HG03558 (cell line): ENCODE results near the gene SNX24.
"Not testable (repeated sequence)": the region's sequence is repeated elsewhere in the genome, so short reads cannot be mapped to it uniquely, and the experiment has no call there.

ENCODE experiments used
- ATAC-seq: cut with Tn5 transposase; IDR thresholded peaks from one replicate; pipeline ENCODE4 v1.9.1; 2021; ENCODE audit warnings: moderate number of reproducible peaks; ENCODE audit not compliant: unreplicated experiment; ENCODE audit errors: extremely low read depth

Gene SNX24

DNA sequence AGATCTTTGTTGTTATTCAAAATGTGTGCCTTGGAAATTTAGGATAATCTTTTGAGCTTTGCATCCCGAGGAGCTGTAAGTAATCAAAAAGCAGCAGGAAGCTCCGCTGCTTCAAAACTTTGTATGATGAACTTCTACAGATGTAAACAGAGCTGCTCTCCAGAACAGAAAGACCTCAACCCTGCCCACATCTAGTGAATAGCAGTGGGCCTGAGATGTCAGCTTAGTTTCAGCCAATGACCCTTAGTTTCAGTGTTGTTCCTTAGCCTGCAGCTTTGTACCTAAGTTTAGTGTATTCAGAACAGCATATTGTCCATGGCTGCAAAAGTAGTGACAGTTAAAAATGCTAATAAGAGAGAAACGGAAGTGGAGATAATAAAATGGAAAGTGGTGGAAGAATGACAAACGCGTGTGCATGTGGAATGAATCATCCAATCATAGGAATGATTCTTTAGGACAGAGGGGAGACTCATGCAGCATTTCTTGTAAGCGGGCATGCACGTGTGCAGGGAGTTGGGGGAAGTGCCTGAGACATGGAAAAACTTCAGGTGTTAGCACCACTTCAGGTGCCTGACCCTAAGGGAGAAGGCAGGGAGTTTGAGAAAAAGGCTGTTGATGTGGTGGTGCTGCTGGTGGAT, 24.9 kb downstream of the SNX24 start:
- no peak for ATAC-seq

DNA sequence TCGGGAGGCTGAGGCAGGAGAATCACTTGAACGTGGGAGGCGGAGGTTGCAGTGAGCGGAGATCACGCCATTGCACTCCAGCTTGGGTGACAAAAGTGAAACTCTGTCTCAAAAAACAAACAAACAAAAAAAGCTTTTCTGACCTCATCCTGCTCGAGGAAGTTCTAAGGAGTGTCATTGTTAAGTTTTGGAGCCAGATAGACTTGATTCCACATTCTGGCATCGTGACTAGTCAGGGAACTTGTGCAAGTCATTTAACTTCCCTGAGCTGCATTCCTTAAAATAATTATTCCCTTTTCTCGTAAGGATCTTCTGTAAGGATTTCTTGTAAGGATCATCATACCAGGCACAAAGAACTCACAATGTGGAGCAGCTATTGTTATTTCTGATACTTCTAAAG, 26.2 kb downstream of the SNX24 start:
- ATAC-seq = no peak

DNA sequence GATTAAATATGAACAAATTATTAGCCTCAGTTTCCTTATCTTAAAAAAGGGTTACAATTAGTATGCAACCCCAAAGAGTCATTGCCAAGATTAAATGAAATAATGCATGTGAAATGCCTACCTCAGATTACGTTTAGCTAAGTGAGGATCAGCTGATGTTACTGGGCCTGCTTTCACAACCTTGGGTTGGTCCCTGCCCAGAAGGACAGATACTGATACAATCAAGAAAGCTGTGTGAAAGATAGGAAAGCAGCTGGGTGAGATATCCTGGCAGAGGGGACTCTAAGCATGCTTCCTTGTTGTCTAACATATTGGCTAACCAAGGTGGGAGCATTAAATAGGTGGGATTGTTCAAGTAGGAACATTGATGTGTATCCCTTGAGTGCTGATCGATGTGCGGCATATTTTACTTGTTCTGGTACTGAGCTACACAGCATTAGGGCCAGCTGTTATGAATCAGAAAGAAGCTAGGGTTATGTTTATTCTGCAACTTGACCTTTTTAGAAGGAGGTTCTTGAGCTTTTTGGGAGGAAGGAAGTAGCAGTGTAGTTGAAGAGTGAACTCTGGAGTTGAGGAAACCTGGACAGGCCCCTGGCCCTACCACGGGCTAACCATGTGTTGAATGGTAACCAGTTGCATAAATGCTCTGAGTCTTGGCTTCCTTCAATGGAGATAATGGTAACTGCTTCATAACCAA, 28.9 kb downstream of the SNX24 start:
- no peak for ATAC-seq

DNA sequence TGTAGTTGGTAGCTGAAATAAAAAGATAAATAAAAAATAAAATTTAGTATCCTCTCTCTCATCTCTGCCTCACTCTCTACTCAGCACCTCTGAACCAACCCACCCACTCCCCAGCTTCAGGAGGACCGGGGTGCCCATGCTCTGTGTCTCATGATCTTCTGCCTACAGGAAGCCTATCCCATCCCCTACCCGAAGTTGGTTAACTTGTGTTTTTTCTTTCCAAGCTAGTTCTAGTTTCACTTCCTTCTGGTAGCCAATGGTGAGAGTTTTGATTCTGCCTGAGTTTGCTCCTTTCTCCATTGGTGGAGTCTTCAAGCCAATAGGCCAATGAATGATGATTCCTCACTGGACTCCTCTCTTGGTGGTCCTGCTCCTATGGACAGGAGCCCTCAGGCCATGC, 32.1 kb downstream of the SNX24 start:
- ATAC-seq = no peak

DNA sequence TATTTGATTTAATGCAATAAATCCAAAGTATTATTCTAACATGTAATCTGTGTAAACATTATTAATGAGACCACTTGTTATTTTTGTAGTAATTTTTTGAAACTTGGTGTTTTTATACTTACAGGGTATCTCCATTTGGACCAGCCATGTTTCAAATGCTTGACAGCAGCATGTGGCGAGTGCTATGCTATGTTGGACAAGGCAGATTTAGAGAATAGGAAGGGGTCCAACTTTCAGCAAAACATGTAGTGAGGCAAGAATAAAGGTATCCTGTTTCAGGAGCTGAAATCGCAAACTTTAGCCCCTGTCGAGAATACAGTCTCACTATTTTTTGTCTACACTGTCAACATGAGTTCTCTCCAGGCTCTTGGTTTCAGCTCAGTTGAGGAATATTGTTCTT, 33.7 kb downstream of the SNX24 start:
- ATAC-seq = no peak

DNA sequence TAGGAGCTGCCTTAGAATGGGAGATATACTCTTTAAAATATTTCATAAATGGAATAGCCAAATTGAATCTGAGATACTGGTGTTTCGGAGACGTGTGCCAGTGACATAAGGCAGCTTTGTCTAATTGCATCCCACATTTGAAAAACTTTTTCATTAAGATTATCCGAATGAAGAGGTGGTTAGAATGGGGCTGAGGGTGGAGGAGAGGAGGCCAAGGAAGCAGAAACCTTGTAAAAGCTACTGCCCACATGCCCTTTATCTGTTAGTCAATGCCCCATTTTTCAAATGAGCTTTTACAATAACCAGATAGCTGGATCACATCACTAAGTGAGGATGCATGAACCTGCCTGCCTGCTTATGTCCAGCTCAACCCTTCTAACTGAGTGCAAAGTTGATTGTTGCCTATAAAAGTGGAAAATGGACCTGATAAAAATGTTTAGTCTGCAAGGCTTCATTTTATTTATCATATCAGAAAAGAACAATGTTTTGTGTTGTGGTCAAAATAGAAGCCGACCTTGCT, 34.8 kb downstream of the SNX24 start:
- ATAC-seq = no peak

DNA sequence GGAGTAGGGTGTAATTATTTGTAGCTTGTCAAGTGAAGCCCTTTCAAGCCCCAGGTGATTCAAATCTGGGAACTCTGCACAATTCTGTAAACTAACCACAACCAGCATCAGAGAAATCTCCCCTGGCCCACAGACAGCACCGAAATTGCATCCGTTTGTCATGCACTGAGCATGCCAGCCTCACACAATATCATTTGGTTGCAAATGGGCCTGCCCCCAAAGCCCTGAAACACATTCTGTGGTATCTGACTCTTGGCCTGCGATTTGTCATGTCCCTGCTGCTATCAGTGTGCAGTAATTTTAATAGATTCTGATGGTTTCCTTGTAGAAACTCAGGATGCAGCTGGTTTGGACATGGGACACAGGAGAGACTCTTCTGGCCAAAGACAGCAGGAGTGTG, 35.3 kb downstream of the SNX24 start:
- peak; percentile 54 for ATAC-seq

DNA sequence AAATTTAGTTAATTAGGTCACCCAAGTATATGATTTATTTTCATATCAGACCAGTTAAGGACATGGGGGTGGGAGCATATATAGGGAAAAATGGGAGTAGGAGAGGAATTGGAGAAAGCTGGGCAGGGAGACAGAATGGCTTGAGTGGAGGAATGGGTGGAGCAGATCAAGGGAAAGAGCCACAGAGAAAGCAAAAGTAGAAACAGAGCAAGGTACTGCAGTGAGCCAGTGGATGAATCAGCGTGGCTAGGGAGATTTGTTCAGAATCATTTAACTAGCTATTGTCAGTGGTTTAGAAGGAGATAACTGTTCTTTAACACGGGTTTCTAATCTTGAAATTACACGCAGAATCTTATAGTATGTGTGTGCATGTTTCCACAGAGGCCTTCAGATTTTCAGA, 37.4 kb downstream of the SNX24 start:
- ATAC-seq = no peak

DNA sequence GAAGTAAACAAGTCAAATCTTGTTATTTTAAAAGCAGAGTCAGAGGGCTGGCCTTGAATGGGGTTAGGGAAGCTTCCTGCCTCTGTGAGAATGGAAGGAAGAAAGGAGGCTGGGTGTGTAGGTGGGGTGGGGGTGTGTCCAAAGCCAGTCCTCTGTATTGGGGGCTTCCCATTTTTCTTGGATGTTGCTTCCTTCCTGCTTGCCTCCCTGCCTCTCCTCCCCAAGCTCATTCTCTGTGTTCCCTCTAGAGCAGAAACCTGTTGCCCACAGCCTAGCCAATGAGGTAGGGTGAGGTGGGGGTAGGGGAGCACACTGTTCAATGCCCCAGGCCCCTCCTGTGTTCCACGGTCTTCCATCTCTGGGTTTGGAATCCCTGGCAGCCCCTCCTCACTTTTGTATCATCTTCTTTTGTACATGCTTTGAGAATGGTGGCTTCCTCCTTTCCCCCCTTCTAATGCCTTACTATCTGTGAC, 39.7 kb downstream of the SNX24 start:
- no peak for ATAC-seq

DNA sequence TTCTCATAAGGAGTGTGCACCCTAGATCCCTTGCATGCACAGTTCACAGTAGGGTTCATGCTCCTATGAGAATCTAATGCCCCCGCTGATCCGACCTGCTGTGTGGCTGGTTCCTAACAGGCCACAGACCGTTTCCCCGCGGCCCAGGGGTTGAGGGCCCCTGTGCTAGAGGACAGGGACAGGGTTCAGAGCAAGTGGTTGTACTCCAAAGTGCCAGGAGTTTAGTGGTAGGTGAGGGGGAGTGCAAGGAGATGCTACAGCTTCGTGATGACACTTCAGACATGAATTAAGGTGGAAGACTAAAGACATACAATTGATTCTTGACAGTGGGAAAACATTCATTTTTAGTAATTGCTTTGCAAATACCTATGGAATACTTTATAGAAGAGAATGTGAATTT, 40.5 kb downstream of the SNX24 start:
- ATAC-seq = no peak

DNA sequence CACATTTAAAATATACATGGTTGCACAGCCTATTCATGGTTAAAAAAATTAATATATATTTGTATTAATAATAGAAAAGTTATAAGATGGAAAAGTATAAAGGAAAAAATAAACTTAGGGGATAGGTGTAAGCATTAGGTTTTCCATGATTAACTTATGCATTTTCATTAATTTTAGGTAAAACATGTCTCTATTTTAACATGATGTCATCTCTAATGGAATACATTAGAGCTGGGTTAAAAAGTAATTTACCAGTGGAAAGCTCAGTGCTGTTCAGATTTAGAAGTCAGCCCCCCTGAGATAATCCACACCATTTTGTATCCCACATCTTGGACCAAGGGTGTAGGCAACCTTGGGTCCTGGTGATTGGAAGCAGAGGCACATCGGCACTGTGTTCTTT, 49.7 kb downstream of the SNX24 start:
- ATAC-seq = no peak

DNA sequence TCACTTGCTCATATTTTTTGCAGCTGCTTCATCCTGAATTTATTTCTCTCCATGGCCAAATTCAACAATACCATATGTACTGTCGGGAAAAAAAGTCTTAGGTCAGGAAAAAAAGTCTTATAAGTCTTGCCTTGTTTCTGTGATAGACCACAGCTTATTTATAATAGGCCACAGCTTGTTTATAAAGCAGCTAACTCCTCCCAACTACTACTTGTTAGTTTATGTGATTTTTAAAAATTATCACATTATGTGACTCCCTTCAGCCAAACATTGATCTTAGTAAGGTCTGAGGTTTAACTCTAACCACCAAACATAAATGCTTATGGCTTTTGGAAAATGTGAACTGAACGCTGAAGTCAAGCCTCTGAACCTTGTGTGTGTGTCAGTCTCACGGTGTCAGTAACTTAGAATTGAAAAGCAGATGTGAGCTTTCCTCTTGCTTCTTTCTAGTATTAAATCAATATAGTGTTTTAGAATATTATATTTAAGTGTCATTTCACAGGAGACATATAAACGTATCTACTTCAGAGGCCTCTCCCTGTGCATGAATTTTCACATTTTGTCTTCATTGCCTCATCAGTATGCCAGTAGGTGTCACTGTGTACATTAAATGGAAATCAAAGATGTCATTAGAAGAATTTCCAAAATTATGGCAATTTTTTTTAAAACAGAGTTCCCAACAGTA, 51.3 kb downstream of the SNX24 start:
- no peak for ATAC-seq

DNA sequence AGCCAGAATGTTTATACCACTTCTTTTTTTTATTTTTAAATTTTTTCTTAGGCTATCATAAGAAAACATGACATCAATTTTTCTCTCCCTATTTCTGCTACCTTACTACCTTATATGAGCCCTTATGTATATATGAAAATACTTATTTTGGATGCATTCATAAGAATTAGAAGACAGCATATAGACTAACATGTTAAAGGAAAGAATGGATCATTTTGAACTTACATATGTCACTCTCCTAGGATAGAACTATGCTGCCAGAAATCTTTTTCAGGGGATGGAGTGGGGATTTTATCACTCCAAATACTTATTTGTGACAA, 51.8 kb downstream of the SNX24 start:
- no peak for ATAC-seq

DNA sequence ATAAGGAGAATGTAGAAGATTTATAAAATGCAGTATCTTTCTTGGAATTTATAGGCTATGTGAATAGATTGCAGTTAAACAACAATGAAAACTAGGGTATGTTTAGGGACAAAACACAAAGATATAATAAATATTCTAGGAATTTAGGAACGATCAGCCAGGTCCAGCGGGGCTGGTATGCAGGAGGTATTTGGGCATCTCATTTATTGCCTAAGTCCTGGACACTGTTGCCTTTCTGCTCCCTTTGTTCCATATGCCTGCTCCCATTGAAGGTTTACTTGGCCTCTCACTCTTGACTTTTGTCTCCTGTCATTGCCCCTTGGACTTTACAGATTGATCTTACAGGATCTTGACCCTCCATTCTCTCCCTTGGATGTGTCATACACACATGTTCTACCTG, 55.9 kb downstream of the SNX24 start:
- ATAC-seq = no peak

DNA sequence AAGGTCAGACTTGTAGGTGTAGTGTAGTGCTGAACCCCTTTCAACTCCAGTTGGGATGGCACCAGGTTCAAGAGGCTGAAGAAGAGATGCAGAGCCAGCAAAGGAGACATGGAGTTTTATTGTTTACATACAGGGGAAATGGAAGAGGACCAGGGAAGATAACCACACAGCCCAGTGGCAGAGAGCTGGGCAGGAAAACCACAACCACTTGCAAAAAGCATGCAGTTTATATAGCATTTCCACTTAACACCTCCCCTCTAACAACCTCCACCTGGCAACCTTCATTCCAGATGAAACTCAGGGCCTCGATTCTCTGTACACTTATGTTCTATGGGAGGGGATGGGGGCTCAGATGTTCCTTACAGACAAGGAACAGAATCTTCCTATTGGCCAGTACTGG, 56.9 kb downstream of the SNX24 start:
- no peak for ATAC-seq

DNA sequence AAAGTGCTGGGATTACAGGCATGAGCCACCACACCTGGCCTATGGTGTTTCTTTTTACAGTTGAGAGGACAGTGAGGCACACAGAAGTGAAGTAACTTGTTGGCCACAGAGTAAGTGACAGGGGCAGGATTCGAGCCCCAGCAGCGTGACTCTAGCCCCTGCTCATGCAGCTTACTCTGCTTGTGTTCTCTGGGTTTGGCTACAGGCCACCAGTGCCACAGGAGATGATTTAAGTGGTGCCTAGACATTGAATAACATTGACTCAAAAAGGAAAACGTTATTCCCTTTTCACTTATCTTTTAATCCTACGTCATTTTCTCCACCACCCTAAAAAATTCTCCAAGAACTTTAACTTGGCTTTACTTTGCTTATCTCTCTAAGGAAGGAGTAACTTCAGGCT, 61.4 kb downstream of the SNX24 start:
- no peak for ATAC-seq

DNA sequence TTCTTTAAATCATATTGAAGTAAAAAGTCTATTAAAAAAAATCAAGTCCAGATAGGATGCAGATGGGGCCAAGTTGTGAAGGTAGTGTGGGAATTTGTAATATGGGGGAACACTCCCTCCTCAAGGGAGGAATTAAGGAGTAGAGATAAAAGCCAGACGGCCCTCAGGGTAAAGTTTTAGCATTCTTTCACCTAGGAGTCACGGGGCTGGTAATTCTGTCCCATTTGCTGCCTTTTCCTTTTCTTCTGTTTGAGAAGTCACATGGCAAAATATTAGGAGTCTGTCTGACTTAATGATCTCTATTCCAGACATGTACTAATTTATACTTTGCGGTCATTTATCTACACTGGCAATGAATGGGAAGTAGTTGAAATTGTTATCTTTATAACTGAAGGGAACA, 61.9 kb downstream of the SNX24 start:
- ATAC-seq = no peak

DNA sequence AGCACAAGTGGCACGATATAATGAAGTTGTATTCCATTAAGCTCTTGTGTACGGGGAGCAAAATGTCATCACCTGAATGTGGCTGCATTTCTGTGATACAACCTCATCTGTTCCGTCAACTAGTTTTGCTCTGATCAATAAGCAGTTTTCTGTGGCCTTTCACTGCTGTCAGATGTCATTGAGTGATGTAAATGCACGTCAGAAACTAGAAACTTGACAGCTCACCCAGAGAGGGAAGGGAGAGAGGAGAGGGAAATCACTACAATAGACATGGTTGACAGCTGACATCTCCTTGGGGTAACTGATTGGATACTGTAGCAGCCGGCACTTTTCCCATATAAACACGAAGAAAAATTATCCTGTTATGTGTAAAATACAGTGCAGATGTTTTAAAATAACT, 62.7 kb downstream of the SNX24 start:
- ATAC-seq = no peak

DNA sequence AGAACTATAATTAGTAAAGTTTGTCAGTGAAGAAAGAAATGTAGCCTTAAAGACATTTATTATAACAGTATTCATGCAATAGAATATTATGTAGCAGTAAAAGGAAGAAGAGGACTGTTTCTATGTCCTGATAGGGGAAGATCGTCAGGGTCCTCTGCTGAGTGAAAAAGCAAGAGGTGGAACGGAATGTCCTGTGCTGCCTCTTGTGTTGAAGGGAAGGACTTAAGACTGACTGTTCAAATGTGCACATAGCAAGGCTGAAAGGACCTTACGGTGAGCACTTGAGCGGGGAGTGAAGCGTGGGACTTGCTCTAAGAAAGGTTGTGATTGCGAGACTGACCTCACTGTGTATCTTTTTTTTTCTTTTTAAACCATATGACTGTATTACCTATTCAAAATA, 63.2 kb downstream of the SNX24 start:
- no peak for ATAC-seq

DNA sequence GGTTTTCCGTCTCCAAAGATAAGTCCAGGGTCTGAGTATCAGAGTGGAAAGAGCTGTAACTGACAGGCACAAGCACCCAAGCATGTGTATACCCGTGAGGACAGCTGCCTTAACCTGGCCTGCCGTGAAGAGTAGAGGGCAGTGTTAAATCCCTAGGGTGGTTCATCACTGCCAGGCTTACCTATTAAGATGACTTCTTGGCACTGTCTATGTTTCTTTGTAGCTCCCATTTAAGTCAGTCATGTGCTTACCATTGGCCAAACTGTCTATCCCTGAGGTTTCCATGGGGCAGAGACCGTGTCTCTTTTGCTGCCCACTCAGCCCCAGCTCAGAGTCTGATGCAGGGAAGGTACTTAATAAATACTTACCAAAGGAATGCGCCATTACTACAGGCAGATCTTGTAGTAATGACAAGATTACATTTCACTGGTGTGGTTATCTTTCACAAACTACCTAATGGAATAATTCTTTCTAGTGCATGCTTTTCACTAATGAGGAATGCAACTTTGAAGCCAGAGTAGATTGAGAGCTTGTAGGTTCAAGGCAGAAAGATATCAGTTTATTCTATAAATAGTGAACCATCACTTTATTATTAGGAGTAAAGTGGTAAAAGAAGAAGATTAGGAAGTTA, 64.2 kb downstream of the SNX24 start:
- ATAC-seq = no peak

DNA sequence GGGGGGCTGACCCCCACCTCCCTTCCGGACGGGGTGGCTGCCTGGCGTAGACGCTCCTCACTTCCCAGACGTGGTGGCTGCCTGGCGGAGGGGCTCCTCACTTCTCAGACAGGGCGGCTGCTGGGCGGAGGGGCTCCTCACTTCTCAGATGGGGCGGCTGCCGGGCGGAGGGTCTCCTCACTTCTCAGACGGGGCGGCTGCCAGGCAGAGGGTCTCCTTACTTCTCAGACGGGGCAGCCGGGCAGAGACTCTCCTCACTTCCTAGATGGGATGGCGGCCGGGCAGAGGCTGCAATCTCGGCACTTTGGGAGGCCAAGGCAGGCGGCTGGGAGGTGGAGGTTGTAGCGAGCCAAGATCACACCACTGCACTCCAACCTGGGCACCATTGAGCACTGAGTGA, 68.0 kb downstream of the SNX24 start:
- not testable (repeated sequence) for ATAC-seq
